HG03460 (cell line): ENCODE measurements around the gene KCNK17.
A peak's percentile ranks its signal among the peaks of the same experiment; 100 is the strongest.

Experiments used
- ATAC-seq: cut with Tn5 transposase; IDR thresholded peaks from one replicate; pipeline ENCODE4 v1.9.1; 2021; ENCODE audit not compliant: unreplicated experiment

The KCNK17 gene

GRCh38 chr6:39314273-39314795 is at the start of gene KCNK17:
TSS of gene KCNK17 (minus strand) at chr6:39314419. CDS start at chr6:39314320, 99 bp downstream.
- no peak for ATAC-seq

- ATAC-seq: no peak
These were observed 49.1 kb upstream of the KCNK17 start for GRCh38 chr6:39363280-39363679.

GRCh38 chr6:39362487-39362865 is 48.3 kb upstream of the KCNK17 start:
- no peak for ATAC-seq

GRCh38 chr6:39361657-39362486 is 47.7 kb upstream of the KCNK17 start:
- peak; percentile 61 for ATAC-seq

- no peak for ATAC-seq
These were observed 46.2 kb upstream of the KCNK17 start for GRCh38 chr6:39360378-39360777.

- ATAC-seq: no peak
These were observed 43.9 kb upstream of the KCNK17 start for GRCh38 chr6:39357998-39358686.

GRCh38 chr6:39353698-39354315 is 39.6 kb upstream of the KCNK17 start:
- no peak for ATAC-seq

GRCh38 chr6:39350723-39351505 is 36.7 kb upstream of the KCNK17 start:
- ATAC-seq: no peak

- ATAC-seq: no peak
These were observed 34.5 kb upstream of the KCNK17 start for GRCh38 chr6:39348740-39349139.

- ATAC-seq: peak; percentile 50
These were observed 33.8 kb upstream of the KCNK17 start for GRCh38 chr6:39347906-39348585.

GRCh38 chr6:39347206-39347605 is 33.0 kb upstream of the KCNK17 start:
- ATAC-seq: no peak

GRCh38 chr6:39344821-39345280 is 30.6 kb upstream of the KCNK17 start:
- ATAC-seq: no peak

GRCh38 chr6:39343396-39343870 is 29.2 kb upstream of the KCNK17 start:
- peak; percentile 15 for ATAC-seq

- ATAC-seq: peak; percentile 55
These were observed 28.6 kb upstream of the KCNK17 start for GRCh38 chr6:39342692-39343395.

- no peak for ATAC-seq
These were observed 27.7 kb upstream of the KCNK17 start for GRCh38 chr6:39341937-39342336.

GRCh38 chr6:39341352-39341751 is 27.1 kb upstream of the KCNK17 start:
- no peak for ATAC-seq

- no peak for ATAC-seq
These were observed 25.8 kb upstream of the KCNK17 start for GRCh38 chr6:39339868-39340550.

- ATAC-seq: no peak
These were observed 25.1 kb upstream of the KCNK17 start for GRCh38 chr6:39339096-39339867.
